Stimulated activated CD8-positive, alpha-beta memory T cell treated with anti-CD3 and anti-CD28 coated beads, Interleukin-4, amount 100 ng/mL, for 48 hours (primary cell): ENCODE results near the gene LMAN1.

Experiments used
- DNase-seq: peaks from one replicate; pipeline ENCODE4 v3.0.0-alpha.2; 2020

The LMAN1 gene, protein sequence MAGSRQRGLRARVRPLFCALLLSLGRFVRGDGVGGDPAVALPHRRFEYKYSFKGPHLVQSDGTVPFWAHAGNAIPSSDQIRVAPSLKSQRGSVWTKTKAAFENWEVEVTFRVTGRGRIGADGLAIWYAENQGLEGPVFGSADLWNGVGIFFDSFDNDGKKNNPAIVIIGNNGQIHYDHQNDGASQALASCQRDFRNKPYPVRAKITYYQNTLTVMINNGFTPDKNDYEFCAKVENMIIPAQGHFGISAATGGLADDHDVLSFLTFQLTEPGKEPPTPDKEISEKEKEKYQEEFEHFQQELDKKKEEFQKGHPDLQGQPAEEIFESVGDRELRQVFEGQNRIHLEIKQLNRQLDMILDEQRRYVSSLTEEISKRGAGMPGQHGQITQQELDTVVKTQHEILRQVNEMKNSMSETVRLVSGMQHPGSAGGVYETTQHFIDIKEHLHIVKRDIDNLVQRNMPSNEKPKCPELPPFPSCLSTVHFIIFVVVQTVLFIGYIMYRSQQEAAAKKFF

DNA sequence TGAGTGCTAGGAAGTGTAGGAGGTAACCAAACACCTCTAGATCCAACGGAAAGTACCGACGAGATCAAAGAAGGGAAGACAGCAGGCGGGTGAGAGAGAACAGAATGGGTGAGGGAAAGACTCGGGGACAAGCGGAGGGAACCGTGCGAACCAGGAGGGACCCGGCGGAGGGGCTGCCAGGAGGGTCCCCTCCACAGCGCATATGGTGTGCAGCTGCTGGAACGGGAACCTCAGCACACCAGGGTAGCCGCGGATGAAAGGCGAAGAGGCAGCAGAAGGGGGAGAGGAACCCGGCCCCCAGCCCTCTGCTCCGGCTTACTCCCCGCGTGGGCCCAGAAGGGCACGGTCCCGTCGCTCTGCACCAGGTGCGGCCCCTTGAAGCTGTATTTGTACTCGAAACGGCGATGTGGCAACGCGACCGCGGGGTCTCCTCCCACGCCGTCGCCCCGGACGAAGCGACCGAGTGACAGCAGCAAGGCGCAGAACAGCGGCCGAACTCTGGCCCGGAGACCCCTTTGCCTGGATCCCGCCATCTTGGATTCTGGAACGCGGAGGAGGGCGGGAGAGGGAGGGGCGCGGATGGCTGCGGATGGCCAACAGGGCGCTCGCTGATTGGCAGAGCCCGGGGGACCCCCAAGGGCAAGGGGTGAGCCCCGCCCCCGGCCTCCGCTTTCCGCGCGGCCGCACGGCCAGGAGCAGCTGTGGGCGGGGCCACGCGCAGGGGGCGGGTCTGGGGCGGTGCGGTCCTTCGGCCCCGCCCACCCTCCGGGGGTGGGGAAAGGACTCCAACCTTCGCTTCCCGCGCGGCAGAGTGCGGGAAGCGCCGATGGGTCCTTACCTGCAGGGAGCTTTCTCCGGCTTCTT, at the start of gene LMAN1:
LMAN1 (minus strand) TSS at position 554 of the 864 bp plus-strand sequence; CDS start at position 533, 21 bp downstream.
- DNase-seq = peak; percentile 96

DNA sequence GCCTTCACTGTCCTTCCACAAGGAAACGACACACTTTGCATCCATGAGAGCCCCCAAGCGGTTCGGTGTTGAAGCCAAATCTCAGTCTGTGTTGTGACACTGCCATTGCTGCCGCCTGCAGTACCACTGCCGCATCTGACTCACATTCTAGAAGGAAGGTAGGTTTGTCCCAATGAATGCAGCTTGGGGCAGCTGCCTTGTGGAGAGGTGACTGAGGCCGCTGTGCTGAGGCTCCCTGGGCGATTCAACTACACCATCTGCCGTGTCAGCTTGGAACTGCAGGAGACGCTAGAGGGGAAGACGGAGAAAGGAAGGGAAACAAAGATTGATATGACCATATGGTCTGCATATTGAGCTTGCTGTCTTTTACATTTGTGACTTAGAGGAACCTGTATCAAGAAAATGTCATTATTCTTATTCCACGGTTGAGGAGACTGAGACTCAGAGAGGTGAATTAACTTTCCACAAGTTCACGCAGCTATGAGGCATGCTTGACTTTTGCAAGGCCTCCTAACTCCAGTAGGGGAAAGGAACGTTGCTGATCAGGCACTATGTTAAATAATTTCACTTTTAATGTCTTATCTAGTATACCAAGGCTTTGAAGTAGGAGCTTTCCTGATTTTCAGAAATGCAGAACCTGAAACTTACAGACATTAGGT, 43.5 kb upstream of the LMAN1 start:
- peak; percentile 83 for DNase-seq

DNA sequence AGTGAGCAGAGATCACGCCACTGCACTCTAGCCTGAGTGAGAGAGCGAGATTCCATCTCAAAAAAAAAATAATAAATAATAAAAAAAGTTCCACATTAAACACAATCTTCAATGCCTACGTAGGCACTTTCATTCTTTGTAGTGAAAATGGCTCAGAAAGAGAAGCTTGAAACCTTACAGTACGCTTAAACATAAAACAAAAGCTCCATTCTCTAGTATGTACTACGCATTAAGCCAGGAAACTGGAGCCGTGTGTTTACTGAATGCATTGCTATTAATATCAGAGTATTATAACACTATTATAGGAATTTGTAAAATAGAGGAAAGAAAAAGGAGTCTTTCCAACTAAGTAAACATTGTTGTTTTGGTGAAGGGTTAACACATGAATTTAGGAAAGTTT, 41.3 kb upstream of the LMAN1 start:
- DNase-seq = no peak

DNA sequence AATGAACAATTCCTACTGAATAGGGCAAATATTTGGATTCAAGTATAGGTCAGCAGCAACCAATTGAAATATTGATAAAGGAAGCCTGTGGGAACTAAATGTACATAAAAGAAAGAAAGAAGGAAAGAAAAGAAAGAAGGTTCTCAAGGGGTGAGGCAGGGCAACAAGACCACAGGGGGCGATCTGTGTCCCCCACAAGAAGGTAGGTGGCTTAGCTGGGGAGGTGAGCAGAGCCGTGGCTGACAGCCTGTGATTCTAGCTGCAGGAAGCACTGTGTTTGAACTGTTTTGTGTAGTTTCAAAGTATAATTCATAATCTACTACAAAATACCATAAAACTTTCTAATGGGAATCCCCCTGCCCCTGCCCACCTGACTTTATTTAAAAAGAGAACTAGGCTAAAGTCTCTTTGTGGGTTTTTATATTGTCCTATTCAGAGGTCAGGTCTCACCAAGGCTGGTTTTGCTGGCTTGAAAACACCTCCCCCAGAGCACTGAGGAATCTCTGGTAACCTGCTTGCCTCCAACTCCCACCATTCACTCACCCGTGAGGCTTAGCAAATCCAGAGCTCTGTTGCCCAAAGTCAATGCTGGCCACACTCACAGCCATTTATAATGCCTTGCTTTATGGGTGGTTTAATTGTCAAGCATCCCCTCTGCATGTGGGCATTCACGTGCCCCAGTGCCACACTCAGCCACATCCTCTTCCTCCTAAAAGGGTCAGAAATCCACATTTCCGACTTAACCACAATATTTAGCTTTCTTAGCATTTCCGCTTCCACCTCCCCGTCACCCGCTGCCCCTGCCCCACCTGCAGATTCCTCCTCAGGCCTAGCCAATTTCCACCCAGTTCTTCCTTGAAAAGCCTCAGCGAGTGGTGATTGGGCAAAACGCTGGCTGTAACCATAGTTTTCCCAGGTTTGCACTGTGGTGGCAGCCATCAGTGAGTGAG, 36.4 kb upstream of the LMAN1 start:
- no peak for DNase-seq

DNA sequence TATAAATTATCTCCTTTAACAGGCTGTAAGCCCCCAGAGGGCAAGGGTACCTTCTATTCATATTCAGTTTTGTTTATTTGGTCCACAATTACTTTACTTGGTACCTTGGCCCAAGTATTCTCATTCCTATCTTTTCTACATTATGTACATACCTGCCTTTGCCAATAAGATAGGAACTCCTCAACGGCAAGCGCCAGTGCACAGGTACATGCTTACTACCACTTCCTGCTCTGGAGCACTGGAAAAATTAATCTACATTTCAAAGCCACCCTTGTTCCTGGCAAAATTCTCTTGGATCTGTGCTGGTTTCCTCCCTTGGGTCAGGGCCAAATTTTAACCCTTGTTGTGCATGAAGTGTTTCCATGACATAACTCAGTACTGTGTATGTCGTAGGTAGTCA, 34.3 kb upstream of the LMAN1 start:
- DNase-seq = no peak

DNA sequence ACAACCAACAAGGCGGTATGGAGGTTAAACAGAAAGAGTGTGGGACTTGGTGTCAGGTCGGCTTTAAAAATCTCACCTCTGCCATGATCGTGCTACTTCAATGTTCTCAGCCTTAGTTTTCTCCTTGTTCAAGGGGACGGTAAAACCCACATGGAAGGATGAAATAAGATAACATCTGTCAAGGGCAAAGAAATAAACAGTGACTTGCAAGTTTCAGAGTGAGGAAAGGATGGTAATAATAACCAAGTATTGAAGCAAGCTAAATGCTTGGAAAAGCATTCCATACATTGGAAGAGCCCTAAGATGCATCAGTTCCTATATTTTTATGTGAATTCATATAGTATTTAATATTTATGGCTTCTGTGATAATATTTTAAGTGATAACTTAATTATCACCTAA, 29.8 kb upstream of the LMAN1 start:
- DNase-seq = no peak

DNA sequence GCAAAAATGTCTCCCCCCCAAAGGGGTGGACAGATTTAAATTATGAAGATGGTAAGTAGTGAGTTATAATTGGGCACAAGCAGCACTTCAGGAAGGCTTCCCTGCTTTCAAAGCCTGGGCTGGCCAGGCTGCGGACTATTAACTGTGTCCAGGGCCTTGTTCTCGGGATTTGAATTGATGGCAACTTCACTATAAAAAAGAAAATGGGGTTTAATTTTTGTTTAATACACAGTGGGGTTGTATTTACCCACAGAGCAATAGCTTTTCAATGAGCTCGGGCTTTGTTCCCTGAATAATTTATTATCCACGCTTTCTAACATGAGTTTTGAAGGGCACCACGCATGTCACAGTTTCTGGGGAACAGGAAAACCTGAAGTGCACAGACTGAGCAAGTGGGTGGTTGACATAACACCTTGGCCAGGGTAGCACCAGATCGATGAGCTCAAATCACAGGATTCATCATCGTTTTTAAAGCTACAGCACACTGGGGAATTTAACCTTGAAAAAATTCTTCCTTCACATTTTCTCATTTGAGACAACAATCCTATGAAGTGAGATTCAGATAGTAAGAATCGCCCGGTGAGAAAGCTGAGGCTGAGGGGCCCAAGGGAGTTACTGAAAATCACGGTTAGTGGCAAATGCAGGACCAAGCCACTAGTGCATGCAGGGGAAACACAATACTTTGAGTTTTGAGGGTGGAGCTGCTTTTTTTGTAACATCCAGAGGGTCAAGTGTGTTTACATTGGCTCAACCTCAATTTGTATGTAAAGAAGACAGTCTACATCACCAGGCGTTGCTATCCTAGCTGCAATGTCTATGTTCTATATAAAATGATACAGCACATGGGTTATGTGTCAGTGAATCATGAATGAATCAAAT, 28.9 kb upstream of the LMAN1 start:
- DNase-seq = no peak

DNA sequence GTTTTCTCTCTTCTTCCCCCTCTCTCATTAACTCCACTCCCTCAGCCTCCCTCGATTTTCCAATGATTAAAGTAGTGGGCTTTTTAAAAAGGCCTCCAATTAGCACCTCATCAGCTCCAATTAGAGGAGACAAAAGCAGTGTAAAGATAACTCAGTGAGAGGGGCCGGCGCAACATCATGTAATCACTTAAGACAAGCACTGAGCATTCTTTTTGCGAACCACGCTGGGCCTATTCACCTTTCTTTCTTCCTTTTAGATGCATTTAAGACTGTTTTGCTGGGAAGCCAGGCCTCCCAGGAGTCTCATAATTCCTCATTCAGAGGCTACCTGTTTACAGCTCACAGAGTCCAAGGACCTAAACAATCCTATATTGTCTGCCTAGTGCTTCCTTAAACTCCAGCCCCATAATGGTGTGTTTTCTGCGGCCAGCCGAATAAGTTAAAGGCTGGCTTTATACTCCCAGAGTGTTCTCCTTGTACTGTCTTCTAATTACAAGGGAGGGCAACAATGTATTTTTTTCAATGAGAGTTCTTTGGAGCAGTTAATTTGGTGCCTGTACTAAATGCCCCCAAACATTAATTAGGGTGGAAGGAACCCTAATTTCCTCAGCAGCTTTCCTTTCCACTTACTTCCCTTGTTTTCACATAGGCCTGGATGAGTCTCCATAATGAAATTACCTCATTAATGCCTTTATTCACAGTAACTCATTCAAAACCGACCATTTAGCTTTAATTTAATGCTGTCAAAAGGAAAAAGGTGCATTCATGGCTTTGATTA, 28.0 kb upstream of the LMAN1 start:
- no peak for DNase-seq

DNA sequence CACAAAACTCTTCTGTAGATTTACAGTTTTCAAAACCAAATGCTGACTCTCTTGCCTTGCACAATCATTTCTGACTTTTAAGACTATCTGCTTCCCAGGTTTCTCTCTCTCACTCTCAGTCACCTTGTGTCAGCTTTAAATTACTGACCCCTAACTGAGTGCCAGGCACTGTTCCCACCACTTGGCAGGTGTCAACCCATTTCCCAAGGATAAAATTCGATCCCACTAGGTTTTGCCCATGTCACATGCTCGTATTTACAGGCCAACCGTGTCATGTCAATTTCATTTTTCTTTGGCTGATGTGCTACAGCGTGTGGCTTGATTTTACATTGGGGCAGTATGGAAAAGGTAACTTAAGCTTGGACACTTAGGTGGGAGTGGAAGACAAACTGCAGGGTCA, 26.1 kb upstream of the LMAN1 start:
- no peak for DNase-seq

DNA sequence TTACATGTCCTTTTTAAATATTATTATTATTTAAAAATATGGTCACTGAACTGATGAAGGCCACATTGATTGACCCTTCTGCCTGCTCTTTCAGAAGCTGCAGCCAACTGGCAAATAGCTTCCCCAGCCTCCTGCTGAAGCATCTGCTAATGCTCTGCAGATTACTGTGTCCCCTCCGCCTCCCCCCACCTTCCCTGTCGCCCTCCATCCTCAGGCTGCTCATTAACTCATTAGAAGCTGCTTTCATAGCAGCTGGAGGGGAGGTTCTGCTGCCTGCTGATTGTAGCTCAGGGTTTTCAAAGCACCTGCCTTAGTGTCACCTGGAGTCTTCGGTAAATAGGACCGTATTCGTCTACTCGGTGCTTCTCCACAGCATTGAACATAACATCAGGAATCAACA, 24.8 kb upstream of the LMAN1 start:
- DNase-seq = no peak

DNA sequence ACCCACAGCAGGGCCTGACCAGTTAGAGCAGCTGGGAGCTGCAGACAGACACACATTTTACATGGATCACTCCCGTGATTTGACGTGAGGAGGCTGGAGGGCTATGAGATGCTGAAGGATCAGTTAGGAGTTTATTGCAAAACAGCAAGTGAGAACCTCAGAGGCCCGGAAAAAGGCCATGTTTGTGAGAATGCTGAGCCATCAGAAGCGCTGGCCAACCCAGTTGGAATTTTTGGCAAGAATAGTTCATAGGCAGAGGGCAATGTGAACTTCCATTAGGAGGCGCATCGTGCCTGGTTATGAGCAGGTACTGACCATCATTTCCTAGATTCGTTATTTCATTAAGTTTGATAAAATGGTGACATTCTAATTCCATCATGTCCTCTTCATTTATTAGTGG, 23.3 kb upstream of the LMAN1 start:
- no peak for DNase-seq

DNA sequence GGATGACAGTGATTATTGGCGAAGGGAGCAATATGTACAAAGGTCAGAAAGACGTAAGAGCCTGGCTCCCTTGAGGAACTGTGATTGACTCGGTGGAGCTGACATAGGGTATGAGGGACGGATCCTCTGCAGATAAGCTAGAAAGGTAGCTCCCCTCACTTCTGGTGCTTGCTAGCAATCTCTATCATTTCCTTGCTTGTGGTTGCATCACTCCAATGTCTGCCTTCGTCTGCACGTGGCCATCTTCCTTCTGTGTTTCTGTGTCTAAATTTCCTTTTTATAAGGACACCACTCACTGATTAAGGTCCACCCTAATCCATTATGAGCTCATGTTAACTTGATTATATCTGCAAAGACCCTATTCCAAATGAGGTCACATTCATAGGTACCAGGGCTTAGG, 22.9 kb upstream of the LMAN1 start:
- DNase-seq = no peak

DNA sequence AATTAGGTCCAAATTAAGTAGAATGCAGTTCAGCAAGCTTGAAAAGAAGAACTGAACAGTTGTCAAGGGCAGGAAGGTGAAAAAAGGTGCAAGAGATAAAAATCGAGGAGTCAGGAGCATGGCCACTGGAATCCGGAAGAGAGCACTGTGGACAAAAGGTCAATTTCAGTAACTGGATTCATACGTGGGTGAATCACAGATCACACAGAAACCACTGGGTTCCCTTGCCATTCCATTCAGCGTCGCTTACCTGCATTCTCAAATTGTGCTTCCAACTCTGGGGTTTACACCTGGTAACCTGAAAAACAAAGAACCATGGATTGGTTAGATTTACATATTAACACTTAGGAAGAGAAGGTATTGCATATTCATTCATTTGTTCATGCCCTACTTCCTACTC, 21.6 kb upstream of the LMAN1 start:
- no peak for DNase-seq

DNA sequence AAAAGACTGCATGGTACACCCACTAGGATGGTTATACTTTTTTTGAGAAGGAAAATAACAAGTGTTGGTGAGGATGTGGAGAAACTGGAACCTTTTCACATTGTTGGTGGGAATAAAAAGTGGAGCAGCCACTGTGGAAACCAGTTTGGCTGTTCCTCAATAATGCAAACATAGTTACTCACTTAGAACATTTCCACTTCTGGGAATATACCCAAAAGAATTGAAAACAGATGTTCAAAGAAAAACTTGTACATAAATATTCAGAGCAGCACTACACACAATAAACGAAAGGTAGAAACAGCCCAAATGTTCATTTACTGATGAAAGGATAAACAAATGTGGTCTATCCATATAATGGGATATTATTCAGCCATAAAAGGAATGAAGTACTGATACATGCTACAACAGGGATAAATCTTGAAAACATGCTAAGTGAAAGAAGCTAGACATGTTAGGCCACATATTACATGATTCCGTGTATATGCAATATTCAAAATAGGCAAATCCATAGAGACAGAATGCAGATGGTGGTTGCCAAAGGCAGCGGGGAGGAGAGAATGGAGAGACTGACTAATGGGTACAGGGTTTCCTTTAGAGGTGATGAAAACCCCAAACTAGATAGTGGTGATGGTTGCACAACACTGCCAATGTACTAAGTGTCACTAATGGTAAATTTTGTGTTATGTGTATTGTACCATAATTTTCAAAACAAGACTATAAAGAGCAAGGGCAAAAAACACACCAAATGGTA, 20.9 kb upstream of the LMAN1 start:
- no peak for DNase-seq

DNA sequence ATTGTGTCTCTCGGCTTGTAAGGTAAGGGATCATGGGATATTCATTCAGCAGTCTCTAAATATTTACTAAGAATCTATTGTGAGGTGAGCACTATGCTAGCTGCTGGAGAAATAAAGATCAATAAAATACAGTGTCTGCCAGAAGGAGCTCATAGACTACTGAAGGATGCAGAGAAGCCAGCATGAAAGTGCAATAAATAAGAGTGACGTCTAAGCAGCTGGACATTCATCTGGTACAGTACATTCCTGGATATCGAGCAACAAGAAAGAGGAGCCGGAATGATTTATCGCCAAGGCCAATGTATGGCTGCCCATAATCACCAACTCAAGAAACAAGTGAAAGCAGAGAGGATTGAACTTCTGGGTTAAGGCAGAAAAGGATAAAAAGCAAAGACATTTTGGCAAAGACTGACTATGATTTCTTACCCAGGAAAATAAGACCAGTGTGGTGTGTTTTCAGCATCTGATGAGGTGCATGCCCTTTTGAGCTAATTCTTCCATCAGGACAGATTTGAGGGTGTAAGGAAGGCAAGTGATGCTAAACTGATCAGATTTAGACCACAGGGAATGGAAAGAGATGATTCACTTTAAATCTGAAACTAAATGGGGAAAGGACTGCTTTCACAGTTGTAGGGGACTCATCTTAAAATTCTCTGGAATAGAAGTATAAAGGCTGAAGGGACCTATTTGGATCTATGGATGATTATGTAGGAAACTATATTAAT, 18.7 kb upstream of the LMAN1 start:
- no peak for DNase-seq

DNA sequence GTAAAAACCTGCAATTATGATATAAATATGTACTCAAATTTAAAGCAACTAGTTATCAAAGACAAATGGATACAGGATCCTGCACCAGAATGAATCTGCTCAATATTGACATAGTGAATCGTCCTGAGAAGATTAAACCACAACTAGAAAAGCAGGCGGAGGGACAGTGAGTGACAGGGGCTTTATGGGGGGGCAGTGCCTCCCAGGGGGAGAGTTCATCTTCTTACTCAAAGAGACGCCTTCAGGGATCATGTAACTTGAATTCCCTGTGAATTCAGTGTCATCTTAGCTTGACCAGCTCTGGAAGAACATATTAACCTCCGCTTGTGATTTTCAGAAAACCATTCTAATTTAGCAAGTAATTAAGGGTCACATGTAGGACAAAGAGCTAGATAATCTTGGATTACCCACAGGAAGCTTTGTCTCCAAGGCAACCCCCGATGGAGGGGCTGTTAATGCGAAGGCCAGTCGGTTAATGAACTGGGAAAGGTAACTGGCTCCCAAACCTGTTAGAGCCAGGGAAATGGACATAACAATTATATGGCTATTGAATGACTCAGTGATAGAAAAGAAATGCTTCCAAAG, 17.4 kb upstream of the LMAN1 start:
- DNase-seq = no peak

DNA sequence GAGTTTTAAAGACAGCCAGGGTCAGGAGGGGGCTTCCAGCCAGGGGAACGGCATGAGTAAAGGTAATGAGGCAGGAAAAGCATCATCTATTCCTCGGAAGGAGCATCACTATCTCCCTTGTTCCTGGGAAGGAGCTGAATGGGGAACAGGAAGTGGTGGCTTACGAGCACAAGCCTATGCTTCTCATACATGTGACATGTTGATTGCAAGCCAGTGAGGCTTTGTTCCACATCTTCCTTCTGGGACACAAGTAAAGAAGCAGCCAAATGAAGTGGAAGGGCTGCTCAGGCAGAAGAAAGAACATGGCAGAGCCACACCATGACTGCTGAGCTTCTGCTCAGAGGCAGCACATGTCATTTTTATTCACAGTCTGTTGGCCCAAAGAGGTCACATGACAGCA, 15.1 kb upstream of the LMAN1 start:
- DNase-seq = no peak

DNA sequence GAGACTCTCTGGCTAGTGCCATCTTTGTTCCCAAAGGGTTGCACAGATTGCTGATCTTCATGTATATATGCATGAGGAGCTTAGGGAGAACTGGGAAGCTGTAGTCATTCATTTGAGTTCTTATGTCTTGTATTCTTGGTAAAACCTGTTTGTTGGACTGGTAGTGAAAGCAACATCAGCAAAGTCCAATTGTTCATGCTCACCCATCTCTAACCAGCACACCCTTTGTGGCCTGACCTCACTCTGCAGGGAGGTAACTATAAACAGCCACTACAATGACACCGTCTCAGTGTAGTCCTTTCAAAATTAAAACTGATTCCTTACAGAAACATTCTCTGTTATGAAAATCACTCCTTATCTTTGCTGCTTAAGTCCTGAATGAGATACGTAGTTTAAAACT, 13.9 kb upstream of the LMAN1 start:
- no peak for DNase-seq

DNA sequence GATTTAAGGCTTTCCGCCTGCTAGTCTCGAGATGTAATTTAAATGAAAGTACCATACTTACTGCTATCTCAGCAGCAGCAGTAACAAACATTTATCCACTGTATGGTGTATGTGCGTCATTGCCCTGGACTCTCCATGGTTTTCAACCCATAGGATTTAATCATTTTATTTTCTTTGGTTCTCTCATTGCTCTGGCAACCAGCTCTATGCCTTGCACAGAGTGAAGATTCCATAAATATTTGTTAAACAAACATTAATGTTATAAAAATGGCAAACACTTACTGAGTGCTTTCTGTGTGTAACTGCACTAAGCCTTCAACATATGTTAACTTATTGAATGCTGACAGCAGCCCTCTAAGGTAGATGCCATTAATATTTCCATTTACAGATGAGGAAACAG, 1.3 kb upstream of the LMAN1 start:
- DNase-seq = no peak
